ENCODE results near the gene SMYD4. TPM values are rescaled to one million over a fixed set of nuclear protein-coding genes. Genes with fewer than 3 reads are reported as not detected.
A peak's percentile ranks its signal among the peaks of the same experiment; 100 is the strongest.
"Not testable (repeated sequence)": the region's sequence is repeated elsewhere in the genome, so short reads cannot be mapped to it uniquely, and the experiment has no call there.

The SMYD4 gene
- total RNA-seq, 1 donor from 2014 or later: 8.4 TPM

DNA sequence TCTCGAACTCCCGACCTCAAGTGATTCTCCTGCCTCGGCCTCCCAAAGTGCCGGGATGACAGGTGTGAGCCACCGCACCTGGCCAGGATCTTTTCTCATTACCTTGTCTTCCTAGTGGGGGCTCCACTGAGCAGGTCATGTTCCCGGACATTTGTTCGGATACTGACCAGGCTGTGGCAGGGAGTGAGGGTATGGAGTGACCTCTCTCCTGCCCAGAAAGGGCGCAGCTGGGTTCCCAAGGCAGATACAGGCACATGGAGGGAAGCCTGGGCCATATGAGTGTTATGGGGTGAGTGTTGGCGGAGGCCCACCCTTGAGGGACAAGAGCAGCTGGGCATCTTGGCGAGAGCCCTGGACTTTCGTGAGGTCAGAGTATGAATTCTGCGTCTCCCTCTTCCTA, 62.3 kb downstream of the SMYD4 start:
- Mint-ChIP-seq H3K4me1 (ENCODE audit: low read depth) (peaks cover 28% of the 10 kb centered on the region), H3K27ac (ENCODE audit: unreplicated experiment) (no peak overlapping the region), H3K36me3 (ENCODE audit: low read depth) (no peaks in the 10 kb centered on the region), H3K4me3 (ENCODE audit: unreplicated experiment) (no peak overlapping the region), H3K27me3 (ENCODE audit: low read depth) (no peaks in the 10 kb centered on the region), H3K9me3 (ENCODE audit: low read depth) (no peaks in the 10 kb centered on the region)
- no peak for DNase-seq (ENCODE audit: low spot score)
- TF ChIP-seq CTCF (IDR thresholded peaks at IDR 0.05): no peak

DNA sequence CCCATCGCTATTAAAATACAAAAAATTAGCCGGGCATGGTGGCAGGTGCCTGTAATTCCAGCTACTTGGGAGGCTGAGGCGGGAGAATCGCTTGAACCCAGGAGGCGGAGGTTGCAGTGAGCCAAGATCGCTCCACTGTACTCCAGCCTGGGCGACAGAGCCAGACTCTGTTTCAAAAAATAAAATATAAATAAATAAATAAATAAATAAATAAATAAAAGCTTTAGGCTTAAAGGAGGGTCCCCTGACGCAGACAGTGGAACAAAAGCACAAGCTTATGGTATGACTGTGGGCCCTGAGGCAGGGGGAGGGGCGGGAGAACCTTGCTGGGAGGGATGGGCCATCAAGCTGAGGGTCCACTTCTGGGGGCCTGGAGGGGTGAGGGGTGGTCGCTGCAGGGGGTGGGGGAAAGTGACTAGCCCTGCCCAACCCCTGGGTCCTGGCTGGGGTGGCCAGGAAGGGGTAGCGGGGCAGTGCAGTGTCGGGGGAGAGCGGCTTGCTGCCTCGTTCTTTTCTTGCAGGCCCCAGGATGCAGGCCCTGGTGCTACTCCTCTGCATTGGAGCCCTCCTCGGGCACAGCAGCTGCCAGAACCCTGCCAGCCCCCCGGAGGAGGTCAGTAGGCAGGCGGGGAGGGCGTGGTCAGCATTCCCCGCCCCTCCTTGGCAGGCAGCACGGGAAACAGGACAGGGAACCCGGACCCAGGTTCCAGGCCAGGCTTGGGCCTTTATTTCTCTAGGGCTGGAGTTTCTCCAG, 63.1 kb downstream of the SMYD4 start:
- Mint-ChIP-seq H3K4me1 (ENCODE audit: low read depth) (peaks cover 35% of the 10 kb centered on the region), H3K4me3 (ENCODE audit: unreplicated experiment) (no peak overlapping the region), H3K36me3 (ENCODE audit: low read depth) (no peaks in the 10 kb centered on the region), H3K9me3 (ENCODE audit: low read depth) (no peaks in the 10 kb centered on the region), H3K27ac (ENCODE audit: unreplicated experiment) (no peak overlapping the region), H3K27me3 (ENCODE audit: low read depth) (no peaks in the 10 kb centered on the region)
- TF ChIP-seq CTCF (IDR thresholded peaks at IDR 0.05): no peak
- no peak for DNase-seq (ENCODE audit: low spot score)

DNA sequence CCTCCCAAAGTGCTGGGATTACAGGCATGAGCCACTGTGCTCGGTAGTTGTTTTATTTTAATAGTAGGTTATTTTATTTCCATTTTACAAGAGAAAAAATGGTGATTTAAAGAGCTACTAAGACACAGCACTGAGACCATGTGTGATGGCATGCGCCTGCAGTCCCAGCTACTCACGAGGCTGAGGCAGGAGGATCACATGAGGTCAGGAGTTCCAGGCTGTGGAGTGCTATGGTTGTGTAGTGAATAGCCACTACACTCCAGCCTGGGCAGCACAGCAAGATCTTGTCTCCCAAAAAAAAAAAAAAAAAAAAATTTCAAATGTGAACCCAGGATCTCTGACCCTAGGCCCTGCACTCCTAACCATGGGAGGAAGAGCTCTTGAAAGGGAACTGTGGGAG, 64.1 kb downstream of the SMYD4 start:
- TF ChIP-seq CTCF (IDR thresholded peaks at IDR 0.05): no peak
- H3K9me3 Mint-ChIP-seq (ENCODE audit: low read depth): no peaks in the 10 kb centered on the region
- H3K27ac Mint-ChIP-seq (ENCODE audit: unreplicated experiment): no peak overlapping the region
- H3K27me3 Mint-ChIP-seq (ENCODE audit: low read depth): no peaks in the 10 kb centered on the region
- H3K4me1 Mint-ChIP-seq (ENCODE audit: low read depth): peaks cover 36% of the 10 kb centered on the region
- no peaks in the 10 kb centered on the region for H3K36me3 Mint-ChIP-seq (ENCODE audit: low read depth)
- DNase-seq (ENCODE audit: low spot score): no peak
- no peak overlapping the region for H3K4me3 Mint-ChIP-seq (ENCODE audit: unreplicated experiment)

- H3K4me3 Mint-ChIP-seq (ENCODE audit: unreplicated experiment); DNase-seq (ENCODE audit: low spot score); H3K36me3 Mint-ChIP-seq (ENCODE audit: low read depth); H3K27me3 Mint-ChIP-seq (ENCODE audit: low read depth); H3K9me3 Mint-ChIP-seq (ENCODE audit: low read depth): not testable (repeated sequence)
- peaks cover 30% of the 10 kb centered on the region for H3K4me1 Mint-ChIP-seq (ENCODE audit: low read depth)
- peak overlapping the region; percentile 59 for H3K27ac Mint-ChIP-seq (ENCODE audit: unreplicated experiment)
Measured at GRCh38 chr17:1764705-1765104, 65.0 kb downstream of the SMYD4 start.

DNA sequence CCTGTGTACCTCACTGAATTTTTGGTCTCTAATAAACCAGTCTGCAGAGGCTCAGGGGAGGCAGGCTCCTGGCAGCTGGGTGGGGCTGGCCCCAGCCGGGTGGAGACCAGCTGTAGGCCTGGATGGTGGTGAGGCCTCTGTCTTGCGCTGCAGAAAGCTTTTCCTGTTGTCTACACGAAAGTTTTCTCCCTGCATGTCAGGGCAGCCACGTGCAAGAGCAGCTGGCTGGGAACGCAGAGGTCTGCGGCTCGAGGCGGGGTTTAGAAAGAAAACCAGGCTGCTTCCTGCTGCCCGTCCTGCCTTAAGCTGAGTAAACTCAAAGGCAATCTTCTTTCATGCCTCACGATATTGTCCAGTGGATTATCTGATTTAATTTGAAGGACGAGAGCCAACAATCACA, 65.4 kb downstream of the SMYD4 start:
- Mint-ChIP-seq H3K27me3 (ENCODE audit: low read depth) (no peaks in the 10 kb centered on the region), H3K4me1 (ENCODE audit: low read depth) (peaks cover 27% of the 10 kb centered on the region), H3K9me3 (ENCODE audit: low read depth) (no peaks in the 10 kb centered on the region), H3K36me3 (ENCODE audit: low read depth) (no peaks in the 10 kb centered on the region), H3K4me3 (ENCODE audit: unreplicated experiment) (no peak overlapping the region), H3K27ac (ENCODE audit: unreplicated experiment) (peak overlapping the region; percentile 59)
- no peak for TF ChIP-seq CTCF (IDR thresholded peaks at IDR 0.05)
- no peak for DNase-seq (ENCODE audit: low spot score)

Measured in chondrocyte (in vitro differentiated cells).